HepG2 (cell line): ENCODE measurements around the gene NDUFS1. TPM values are rescaled to one million over a fixed set of nuclear protein-coding genes. Genes with fewer than 3 reads are reported as not detected.

ENCODE experiments used
- HIVEP1 ChIP-seq: sonication (generic); formaldehyde crosslinking; IDR thresholded peaks from 2 replicates; pipeline ENCODE4 v1.4.0; 2020; ENCODE audit warnings: mild to moderate bottlenecking, missing genetic modification reagents
- HNF4A ChIP-seq: sonication (generic); formaldehyde crosslinking; IDR thresholded peaks from 2 replicates; pipeline ENCODE4 v1.4.0; 2020; ENCODE audit warnings: missing genetic modification reagents
- MIXL1 ChIP-seq: IDR thresholded peaks from 2 replicates; pipeline ENCODE4 v1.6.1; 2016
- NCOA2 ChIP-seq: sonication (generic); formaldehyde crosslinking; IDR thresholded peaks from 2 replicates; pipeline ENCODE4 v1.8.0; 2022; ENCODE audit warnings: inconsistent platforms
- RAD51 ChIP-seq: fragments of 450-650 bp; IDR thresholded peaks from 2 replicates; pipeline ENCODE4 v1.6.1; 2016; ENCODE audit warnings: borderline replicate concordance
- REST ChIP-seq, 2 experiments: IDR thresholded peaks; 2 replicates each; pipeline ENCODE4 v1.6.1; 2011 to 2012; ENCODE audit warnings: low read length in 2 of 2, borderline replicate concordance in 1 of 2, low read depth in 1 of 2, mild to moderate bottlenecking in 1 of 2, moderate library complexity in 1 of 2
- ZBTB37 ChIP-seq: sonication (generic); formaldehyde crosslinking; IDR thresholded peaks from 2 replicates; pipeline ENCODE4 v1.4.0; 2020; ENCODE audit warnings: mild to moderate bottlenecking, missing genetic modification reagents
- ZNF136 ChIP-seq: sonication (generic); formaldehyde crosslinking; IDR thresholded peaks from 2 replicates; pipeline ENCODE4 v1.8.1; 2022; ENCODE audit warnings: low read depth, mild to moderate bottlenecking, moderate library complexity, missing genetic modification reagents
- ZNF160 ChIP-seq: sonication (generic); formaldehyde crosslinking; IDR thresholded peaks from 2 replicates; pipeline ENCODE4 v1.8.0; 2022; ENCODE audit warnings: mild to moderate bottlenecking, inconsistent platforms, missing genetic modification reagents
- ZNF350 ChIP-seq: sonication (generic); formaldehyde crosslinking; IDR thresholded peaks from 2 replicates; pipeline ENCODE4 v1.4.0; 2020; ENCODE audit warnings: mild to moderate bottlenecking, low read depth, missing genetic modification reagents, borderline replicate concordance
- ZNF441 ChIP-seq: sonication (generic); formaldehyde crosslinking; IDR thresholded peaks from 2 replicates; pipeline ENCODE4 v1.7.0; 2021; ENCODE audit warnings: missing genetic modification reagents, borderline replicate concordance
- ZNF598 ChIP-seq: sonication (generic); formaldehyde crosslinking; IDR thresholded peaks from 2 replicates; pipeline ENCODE4 v1.5.1; 2020; ENCODE audit warnings: mild to moderate bottlenecking, missing genetic modification reagents, borderline replicate concordance
- ZNF780A ChIP-seq: sonication (generic); formaldehyde crosslinking; IDR thresholded peaks from 2 replicates; pipeline ENCODE4 v1.8.0; 2022; ENCODE audit warnings: mild to moderate bottlenecking, missing genetic modification reagents, moderate library complexity
- ZNF782 ChIP-seq: sonication (generic); formaldehyde crosslinking; IDR thresholded peaks from 2 replicates; pipeline ENCODE4 v1.4.0; 2020; ENCODE audit warnings: missing genetic modification reagents, mild to moderate bottlenecking, borderline replicate concordance
- ZNF878 ChIP-seq: sonication (generic); formaldehyde crosslinking; IDR thresholded peaks from 2 replicates; pipeline ENCODE4 v1.8.1; 2023; ENCODE audit warnings: mild to moderate bottlenecking, missing genetic modification reagents, moderate library complexity
- ZSCAN12 ChIP-seq: sonication (generic); formaldehyde crosslinking; IDR thresholded peaks from 2 replicates; pipeline ENCODE4 v1.9.0; 2021; ENCODE audit warnings: mild to moderate bottlenecking, missing genetic modification reagents
- polyA plus RNA-seq, 8 experiments: library from polyadenylated mRNA; depleted of rRNA in 3 of 8; stranded (reverse) in 7 of 8; unstranded in 1 of 8; fragments of >200 nt; fragmentation: Illumina TruSeq in 4 of 8; extraction: Trizol in 4 of 8; gene quantifications; 2 replicates each; pipeline versions ENCODE4 v1.2.1 to v1.2.3, GENCODE V29; 2011 to 2016; ENCODE audit warnings: low read depth in 4 of 8, missing spikeins in 1 of 8, mixed read lengths in 1 of 8; ENCODE audit not compliant: insufficient read depth in 1 of 8
- total RNA-seq, 5 experiments: library from RNA; depleted of rRNA; stranded (reverse); fragments of >200 nt; fragmentation: Illumina TruSeq; extraction: Trizol; gene quantifications; 2 replicates each; pipeline ENCODE4 v1.2.3, GENCODE V29; 2016; ENCODE audit warnings: low read depth in 1 of 5
- TF ChIP-seq, protein P1 (sequence below): sonication (generic); formaldehyde crosslinking; IDR thresholded peaks from 2 replicates; pipeline ENCODE4 v1.5.1; 2020; ENCODE audit warnings: mild to moderate bottlenecking, missing genetic modification reagents, borderline replicate concordance
- TF ChIP-seq, protein P2 (sequence below): sonication (generic); formaldehyde crosslinking; IDR thresholded peaks from 2 replicates; pipeline ENCODE4 v1.4.0; 2020; ENCODE audit warnings: mild to moderate bottlenecking, missing genetic modification reagents, borderline replicate concordance

The NDUFS1 gene
- total and polyA plus RNA-seq, 2 of the 13 experiments (the other 11 are each of a cell fraction or from before 2014, with no cell fraction given) = 139 to 242 TPM

- no peak for TF ChIP-seq HIVEP1 (CRISPR knock-in tag)
- TF ChIP-seq ZNF878 = no peak
- no peak for TF ChIP-seq ZNF136 (CRISPR knock-in tag)
- no peak for TF ChIP-seq ZNF780A (CRISPR knock-in tag)
- TF ChIP-seq NCOA2 (CRISPR knock-in tag) = peak; percentile 9; the same call in 1 of the 2 replicates
- TF ChIP-seq RAD51 = no peak
- no peak for TF ChIP-seq ZSCAN12 (CRISPR knock-in tag)
- TF ChIP-seq ZNF782 (CRISPR knock-in tag) = no peak
- TF ChIP-seq ZNF598 = no peak
- TF ChIP-seq MIXL1 (CRISPR knock-in tag) = no peak
- peak; percentile 34; the same call in 1 of the 2 replicates for TF ChIP-seq HNF4A (CRISPR knock-in tag)
- no peak for TF ChIP-seq ZBTB37 (CRISPR knock-in tag)
- no peak for TF ChIP-seq ZNF350 (CRISPR knock-in tag)
- TF ChIP-seq, protein P1, sequence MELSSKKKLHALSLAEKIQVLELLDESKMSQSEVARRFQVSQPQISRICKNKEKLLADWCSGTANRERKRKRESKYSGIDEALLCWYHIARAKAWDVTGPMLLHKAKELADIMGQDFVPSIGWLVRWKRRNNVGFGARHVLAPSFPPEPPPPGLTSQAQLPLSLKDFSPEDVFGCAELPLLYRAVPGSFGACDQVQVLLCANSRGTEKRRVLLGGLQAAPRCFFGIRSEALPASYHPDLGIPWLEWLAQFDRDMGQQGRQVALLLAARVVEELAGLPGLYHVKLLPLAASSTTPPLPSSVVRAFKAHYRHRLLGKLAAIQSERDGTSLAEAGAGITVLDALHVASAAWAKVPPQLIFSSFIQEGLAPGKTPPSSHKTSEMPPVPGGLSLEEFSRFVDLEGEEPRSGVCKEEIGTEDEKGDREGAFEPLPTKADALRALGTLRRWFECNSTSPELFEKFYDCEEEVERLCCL (CRISPR knock-in tag) = no peak
- no peak for TF ChIP-seq ZNF441 (CRISPR knock-in tag)
- TF ChIP-seq ZNF160 (CRISPR knock-in tag) = no peak
- TF ChIP-seq REST (IDR thresholded peaks at IDR 0.05; ENCODE audit: borderline replicate concordance in 1 of 2, low read depth in 1 of 2, low read length in 2 of 2) = 0 out of 4 replicates have a peak, but pooled peaks of 1 of the 2 experiments have one; percentile 36
- TF ChIP-seq, protein P2, sequence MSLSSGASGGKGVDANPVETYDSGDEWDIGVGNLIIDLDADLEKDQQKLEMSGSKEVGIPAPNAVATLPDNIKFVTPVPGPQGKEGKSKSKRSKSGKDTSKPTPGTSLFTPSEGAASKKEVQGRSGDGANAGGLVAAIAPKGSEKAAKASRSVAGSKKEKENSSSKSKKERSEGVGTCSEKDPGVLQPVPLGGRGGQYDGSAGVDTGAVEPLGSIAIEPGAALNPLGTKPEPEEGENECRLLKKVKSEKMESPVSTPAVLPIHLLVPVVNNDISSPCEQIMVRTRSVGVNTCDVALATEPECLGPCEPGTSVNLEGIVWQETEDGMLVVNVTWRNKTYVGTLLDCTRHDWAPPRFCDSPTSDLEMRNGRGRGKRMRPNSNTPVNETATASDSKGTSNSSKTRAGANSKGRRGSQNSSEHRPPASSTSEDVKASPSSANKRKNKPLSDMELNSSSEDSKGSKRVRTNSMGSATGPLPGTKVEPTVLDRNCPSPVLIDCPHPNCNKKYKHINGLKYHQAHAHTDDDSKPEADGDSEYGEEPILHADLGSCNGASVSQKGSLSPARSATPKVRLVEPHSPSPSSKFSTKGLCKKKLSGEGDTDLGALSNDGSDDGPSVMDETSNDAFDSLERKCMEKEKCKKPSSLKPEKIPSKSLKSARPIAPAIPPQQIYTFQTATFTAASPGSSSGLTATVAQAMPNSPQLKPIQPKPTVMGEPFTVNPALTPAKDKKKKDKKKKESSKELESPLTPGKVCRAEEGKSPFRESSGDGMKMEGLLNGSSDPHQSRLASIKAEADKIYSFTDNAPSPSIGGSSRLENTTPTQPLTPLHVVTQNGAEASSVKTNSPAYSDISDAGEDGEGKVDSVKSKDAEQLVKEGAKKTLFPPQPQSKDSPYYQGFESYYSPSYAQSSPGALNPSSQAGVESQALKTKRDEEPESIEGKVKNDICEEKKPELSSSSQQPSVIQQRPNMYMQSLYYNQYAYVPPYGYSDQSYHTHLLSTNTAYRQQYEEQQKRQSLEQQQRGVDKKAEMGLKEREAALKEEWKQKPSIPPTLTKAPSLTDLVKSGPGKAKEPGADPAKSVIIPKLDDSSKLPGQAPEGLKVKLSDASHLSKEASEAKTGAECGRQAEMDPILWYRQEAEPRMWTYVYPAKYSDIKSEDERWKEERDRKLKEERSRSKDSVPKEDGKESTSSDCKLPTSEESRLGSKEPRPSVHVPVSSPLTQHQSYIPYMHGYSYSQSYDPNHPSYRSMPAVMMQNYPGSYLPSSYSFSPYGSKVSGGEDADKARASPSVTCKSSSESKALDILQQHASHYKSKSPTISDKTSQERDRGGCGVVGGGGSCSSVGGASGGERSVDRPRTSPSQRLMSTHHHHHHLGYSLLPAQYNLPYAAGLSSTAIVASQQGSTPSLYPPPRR (CRISPR knock-in tag) = no peak
These were observed 72.4 kb downstream of the NDUFS1 start (continued) for GRCh38 chr2:206086716-206087350.
